ENCODE data around the gene GALK2.

DNA sequence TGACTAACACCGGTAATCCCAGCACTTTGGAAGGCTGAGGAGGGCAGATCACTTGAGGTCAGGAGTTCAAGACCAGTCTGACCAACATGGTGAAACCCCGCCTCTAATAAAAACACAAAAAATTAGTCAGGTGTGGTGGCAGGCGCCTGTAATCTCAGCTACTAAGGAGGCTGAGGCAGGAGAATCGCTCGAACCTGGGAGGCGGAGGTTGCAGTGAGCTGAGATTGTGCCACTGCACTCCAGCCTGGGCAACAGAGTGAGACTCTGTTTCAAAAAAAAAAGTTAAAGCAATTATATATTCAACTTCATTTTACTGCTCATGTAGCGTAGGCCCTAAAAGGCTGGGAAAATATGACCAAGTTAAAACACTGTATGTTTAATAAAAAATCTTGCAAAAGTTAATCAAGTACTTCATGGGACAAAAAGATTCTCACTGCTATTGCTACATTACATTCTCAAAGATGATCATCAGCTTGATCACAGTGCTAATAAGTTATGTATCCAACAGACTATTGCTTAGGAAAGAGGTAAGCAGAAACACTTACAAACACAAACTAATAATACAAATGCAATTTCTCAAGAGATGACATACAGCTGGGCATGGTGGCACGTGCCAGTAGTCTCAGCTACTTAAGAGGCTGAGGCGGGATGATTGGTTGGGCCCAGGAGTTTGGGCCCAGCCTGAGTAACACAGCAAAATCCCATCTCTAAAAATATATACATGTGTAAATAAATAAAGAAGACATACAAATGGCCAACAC, 17.3 kb upstream of the GALK2 start:
- TF ChIP-seq, protein P1, sequence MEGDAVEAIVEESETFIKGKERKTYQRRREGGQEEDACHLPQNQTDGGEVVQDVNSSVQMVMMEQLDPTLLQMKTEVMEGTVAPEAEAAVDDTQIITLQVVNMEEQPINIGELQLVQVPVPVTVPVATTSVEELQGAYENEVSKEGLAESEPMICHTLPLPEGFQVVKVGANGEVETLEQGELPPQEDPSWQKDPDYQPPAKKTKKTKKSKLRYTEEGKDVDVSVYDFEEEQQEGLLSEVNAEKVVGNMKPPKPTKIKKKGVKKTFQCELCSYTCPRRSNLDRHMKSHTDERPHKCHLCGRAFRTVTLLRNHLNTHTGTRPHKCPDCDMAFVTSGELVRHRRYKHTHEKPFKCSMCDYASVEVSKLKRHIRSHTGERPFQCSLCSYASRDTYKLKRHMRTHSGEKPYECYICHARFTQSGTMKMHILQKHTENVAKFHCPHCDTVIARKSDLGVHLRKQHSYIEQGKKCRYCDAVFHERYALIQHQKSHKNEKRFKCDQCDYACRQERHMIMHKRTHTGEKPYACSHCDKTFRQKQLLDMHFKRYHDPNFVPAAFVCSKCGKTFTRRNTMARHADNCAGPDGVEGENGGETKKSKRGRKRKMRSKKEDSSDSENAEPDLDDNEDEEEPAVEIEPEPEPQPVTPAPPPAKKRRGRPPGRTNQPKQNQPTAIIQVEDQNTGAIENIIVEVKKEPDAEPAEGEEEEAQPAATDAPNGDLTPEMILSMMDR (IDR thresholded peaks at IDR 0.05; ENCODE audit: insufficient read depth, low read length, poor library complexity, severe bottlenecking), result no peak
- no peak for TF ChIP-seq EZH2phosphoT487 (conservative IDR thresholded peaks at IDR 0.05; ENCODE audit: low read length)
